CD14-positive monocyte (primary cell): ENCODE data around the gene CDKN2B. TPM values are rescaled to one million over a fixed set of nuclear protein-coding genes. Genes with fewer than 3 reads are reported as not detected.
A peak's percentile ranks its signal among the peaks of the same experiment; 100 is the strongest.

Source experiments
- DNase-seq, 3 donors: peaks; one replicate each; pipeline ENCODE4 v3.0.0-alpha.2; 2011 to 2022
- H2AFZ ChIP-seq: 2 replicates; pipeline ENCODE4 v1.6.0; 2012; ENCODE audit warnings: mild to moderate bottlenecking, low read depth, low read length, inconsistent platforms; ENCODE audit not compliant: insufficient read depth, poor library complexity, severe bottlenecking
- H3K27ac ChIP-seq, 2 donors: 1 replicate in 1 of 2; 2 replicates in 1 of 2; pipeline ENCODE4 v1.5.1; 2012 to 2013; ENCODE audit warnings: low read length in 2 of 2, control low read depth in 1 of 2, inconsistent platforms in 1 of 2, low read depth in 1 of 2, mild to moderate bottlenecking in 1 of 2
- H3K27me3 ChIP-seq, 2 donors: one replicate each; pipeline versions ENCODE4 v1.6.0 to v1.6.1; 2011 to 2013; ENCODE audit warnings: low read length in 2 of 2; ENCODE audit not compliant: control insufficient read depth in 2 of 2, insufficient read depth in 2 of 2
- H3K36me3 ChIP-seq, 2 donors: replicated peaks in 1 of 2; 1 replicate in 1 of 2; 2 replicates in 1 of 2; pipeline versions ENCODE4 v1.5.1 to v1.6.1; 2012 to 2013; ENCODE audit warnings: low read length in 2 of 2, control low read depth in 1 of 2, inconsistent platforms in 1 of 2, mild to moderate bottlenecking in 1 of 2; ENCODE audit not compliant: insufficient read depth in 2 of 2, control insufficient read depth in 1 of 2
- H3K4me1 ChIP-seq, 2 donors: 1 replicate in 1 of 2; 2 replicates in 1 of 2; pipeline versions ENCODE4 v1.5.1 to v1.6.1; 2012 to 2013; ENCODE audit warnings: low read length in 2 of 2, control low read depth in 1 of 2, inconsistent platforms in 1 of 2, mild to moderate bottlenecking in 1 of 2, moderate library complexity in 1 of 2; ENCODE audit not compliant: insufficient read depth in 2 of 2, control insufficient read depth in 1 of 2
- H3K4me2 ChIP-seq: replicated peaks from 2 replicates; pipeline ENCODE3; 2012; ENCODE audit warnings: low read length, moderate library complexity, mild to moderate bottlenecking; ENCODE audit not compliant: poor library complexity, severe bottlenecking; ENCODE audit errors: extremely low read depth
- H3K4me3 ChIP-seq, 3 experiments: fragments of 200-600 bp in 1 of 3; sonication (generic) in 1 of 3; replicated peaks in 1 of 3; 1 replicate in 2 of 3; 2 replicates in 1 of 3; pipeline ENCODE4 v1.5.1; 2011 to 2013; ENCODE audit warnings: low read length in 3 of 3, mild to moderate bottlenecking in 3 of 3, control low read depth in 2 of 3, low read depth in 2 of 3, inconsistent platforms in 1 of 3, moderate library complexity in 1 of 3
- H3K79me2 ChIP-seq: 2 replicates; pipeline ENCODE4 v1.6.0; 2012; ENCODE audit warnings: mild to moderate bottlenecking, control low read depth, inconsistent platforms, low read length, moderate library complexity; ENCODE audit not compliant: insufficient read depth
- H3K9ac ChIP-seq: 2 replicates; pipeline ENCODE4 v1.6.0; 2017; ENCODE audit warnings: low read length, mild to moderate bottlenecking; ENCODE audit not compliant: insufficient read depth, poor library complexity, severe bottlenecking
- H3K9me3 ChIP-seq, 2 donors: replicated peaks in 1 of 2; 1 replicate in 1 of 2; 2 replicates in 1 of 2; pipeline versions ENCODE4 v1.5.1 to v1.6.1; 2012 to 2013; ENCODE audit warnings: low read length in 2 of 2, control low read depth in 1 of 2; ENCODE audit not compliant: control insufficient read depth in 1 of 2, insufficient read depth in 1 of 2
- H4K20me1 ChIP-seq: 2 replicates; pipeline ENCODE4 v1.6.0; 2012; ENCODE audit warnings: mild to moderate bottlenecking, low read length, control low read depth, moderate library complexity; ENCODE audit not compliant: insufficient read depth
- H3K27ac Mint-ChIP-seq, 7 donors: one replicate each; pipeline ENCODE4 v1.8.0; 2020; ENCODE audit warnings: mild to moderate bottlenecking in 7 of 7, mixed read lengths in 7 of 7, moderate library complexity in 6 of 7, inconsistent platforms in 2 of 7
- H3K27me3 Mint-ChIP-seq, 3 donors: one replicate each; pipeline ENCODE4 v1.8.0; 2021 to 2022; ENCODE audit warnings: low read depth in 3 of 3, mild to moderate bottlenecking in 3 of 3, mixed read lengths in 3 of 3, moderate library complexity in 3 of 3, inconsistent platforms in 1 of 3
- H3K36me3 Mint-ChIP-seq, 2 donors: one replicate each; pipeline ENCODE4 v1.8.0; 2020; ENCODE audit warnings: mixed read lengths in 2 of 2, inconsistent platforms in 1 of 2, mild to moderate bottlenecking in 1 of 2
- H3K4me1 Mint-ChIP-seq: one replicate; pipeline ENCODE4 v1.8.0; 2020; ENCODE audit warnings: mild to moderate bottlenecking, mixed read lengths
- H3K4me3 Mint-ChIP-seq, 2 donors: one replicate each; pipeline ENCODE4 v1.8.0; 2020; ENCODE audit warnings: mild to moderate bottlenecking in 2 of 2, mixed read lengths in 2 of 2, moderate library complexity in 1 of 2
- H3K9me3 Mint-ChIP-seq, 7 donors: one replicate each; pipeline ENCODE4 v1.8.0; 2020 to 2022; ENCODE audit warnings: mixed read lengths in 7 of 7, mild to moderate bottlenecking in 6 of 7, moderate library complexity in 6 of 7, inconsistent platforms in 2 of 7
- CTCF ChIP-seq: fragments of 200-600 bp; IDR thresholded peaks from one replicate; pipeline ENCODE4 v1.8.0; 2022; ENCODE audit warnings: antibody characterized with exemption, mild to moderate bottlenecking
- WGBS: methylation state at CpG from one replicate; pipeline ENCODE4 v1.1.5; 2013; ENCODE audit warnings: missing lambda C conversion rate; ENCODE audit not compliant: insufficient coverage; 5-methylcytosine and 5-hydroxymethylcytosine counted together
- intact Hi-C, 2 donors: fragments of 100-400 bp; cut with micrococcal nuclease; formaldehyde crosslinking; loops; one replicate each; pipeline versions ENCODE4 v1.15.0 to v1.15.1; 2023
- polyA plus RNA-seq, 3 donors: library from polyadenylated mRNA; depleted of rRNA in 1 of 3; unstranded in 2 of 3; stranded (reverse) in 1 of 3; fragments of 300-500 nt in 2 of 3; fragments of >200 nt in 1 of 3; fragmentation: Illumina TruSeq in 2 of 3; gene quantifications; 1 replicate in 2 of 3; 2 replicates in 1 of 3; pipeline ENCODE4 v1.2.3, GENCODE V29; 2012 to 2021

The CDKN2B gene
- polyA plus RNA-seq, 3 donors: 1.2 to 6.7 (median 2.7) TPM

- Histone ChIP-seq H3K4me3 (no peak overlapping the region), H3K9me3 (peaks cover 8 to 15% of the 10 kb centered on the region in 2 donors), H3K9ac (no peak overlapping the region), H3K79me2 (no peaks in the 10 kb centered on the region), H3K4me1 (peaks cover 27 to 52% of the 10 kb centered on the region in 2 donors), H3K27ac (no peak overlapping the region), H3K4me2 (no peak overlapping the region), H3K27me3 (peaks cover 53 to 73% of the 10 kb centered on the region in 2 donors), H3K36me3 (no peaks in the 10 kb centered on the region), H4K20me1 (no peaks in the 10 kb centered on the region), H2AFZ (no peak overlapping the region)
- Mint-ChIP-seq H3K36me3 (peaks cover 2 to 16% of the 10 kb centered on the region in 2 donors), H3K27ac (no peak overlapping the region), H3K4me1 (peaks cover 50% of the 10 kb centered on the region), H3K4me3 (no peak overlapping the region), H3K27me3 (peaks cover 44 to 49% (median 48%) of the 10 kb centered on the region in 3 donors), H3K9me3 (peaks cover 3 to 19% (median 14%) of the 10 kb centered on the region in 7 donors)
- no peak for TF ChIP-seq CTCF
- DNase-seq: no peak
- intact Hi-C loops: no loop called here
- WGBS: 76% methylated on average over 2 of the region's 5 CpGs
These were observed 23.0 kb downstream of the CDKN2B start for GRCh38 chr9:21985964-21986667.

DNA sequence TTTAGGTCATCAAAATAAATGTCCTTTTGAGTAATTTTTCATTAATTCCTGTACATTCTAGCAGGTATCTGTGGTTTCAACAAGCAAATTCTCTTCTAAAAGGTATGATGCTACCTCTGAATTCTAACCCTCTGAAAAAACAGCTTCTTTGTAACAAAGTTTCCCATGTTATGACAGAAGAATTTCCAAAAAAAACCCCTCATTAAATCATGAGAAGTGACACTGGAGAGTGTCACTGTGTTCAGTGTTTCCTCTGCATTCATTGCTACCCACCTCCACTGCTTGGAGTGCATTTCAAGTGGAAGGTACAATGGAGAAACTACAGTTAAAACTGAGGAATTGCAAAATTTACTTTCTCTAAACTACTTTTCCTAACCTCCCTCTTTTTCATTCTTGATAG is 25.0 kb downstream of the CDKN2B start:
- H3K4me1 ChIP-seq: peaks cover 17 to 42% of the 10 kb centered on the region in 2 donors
- peaks cover under 1 to 16% (median 6%) of the 10 kb centered on the region in 7 donors for H3K9me3 Mint-ChIP-seq
- H3K4me3 ChIP-seq: no peak overlapping the region
- H3K4me3 Mint-ChIP-seq: peak overlapping the region in 1 of 2 donors; percentile 35
- no peaks in the 10 kb centered on the region for H3K36me3 ChIP-seq
- peaks cover 0 to under 1% of the 10 kb centered on the region in 2 donors for H3K9me3 ChIP-seq
- intact Hi-C loops: no loop called here
- peak in 1 of 3 donors; percentile 36 for DNase-seq
- H3K79me2 ChIP-seq: no peaks in the 10 kb centered on the region
- peak overlapping the region in 1 of 2 donors; percentile 68 for H3K27ac ChIP-seq
- peak overlapping the region in 2 of 7 donors; percentile 79 to 86 for H3K27ac Mint-ChIP-seq
- H2AFZ ChIP-seq: no peak overlapping the region
- H3K27me3 ChIP-seq: peaks cover 48 to 70% of the 10 kb centered on the region in 2 donors
- H3K4me1 Mint-ChIP-seq: peaks cover 40% of the 10 kb centered on the region
- TF ChIP-seq CTCF: no peak
- no peak overlapping the region for H3K4me2 ChIP-seq
- H3K27me3 Mint-ChIP-seq: peaks cover 33 to 46% (median 42%) of the 10 kb centered on the region in 3 donors
- no peak overlapping the region for H3K9ac ChIP-seq
- H4K20me1 ChIP-seq: no peaks in the 10 kb centered on the region
- H3K36me3 Mint-ChIP-seq: peaks cover 2 to 5% of the 10 kb centered on the region in 2 donors
